ENCODE results near the gene CD274. TPM values are rescaled to one million over a fixed set of nuclear protein-coding genes. Genes with fewer than 3 reads are reported as not detected.

CD274 gene
- total and polyA plus RNA-seq, 10 of the 15 experiments (the other 5 are each of a cell fraction or from before 2014, with no cell fraction given): 9.4 to 128 (median 24.6) TPM

DNA sequence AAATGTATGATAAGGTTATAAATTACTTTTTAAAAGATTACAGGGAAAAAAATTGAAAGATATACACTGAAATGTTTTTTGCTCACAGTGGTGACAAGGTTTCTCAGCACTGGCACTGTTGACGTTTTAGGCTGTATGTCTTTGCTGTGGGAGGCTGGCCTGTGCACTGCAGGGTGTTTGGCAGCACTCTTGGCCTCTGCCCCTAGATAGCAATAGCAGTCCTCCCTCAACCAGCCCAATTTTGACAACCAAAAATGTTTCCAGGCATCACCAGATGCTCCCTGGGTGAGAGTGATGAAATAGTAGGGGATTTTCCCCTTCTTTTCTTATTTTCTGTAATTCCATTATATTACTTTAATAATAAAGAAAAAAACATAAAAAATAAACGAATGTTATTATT lies 3.3 kb downstream of the CD274 start (continued):
- peak; percentile 78 for TF ChIP-seq ZNF687 (IDR thresholded peaks at IDR 0.05)
- TF ChIP-seq MEF2B (IDR thresholded peaks at IDR 0.05; ENCODE audit: partially characterized antibody, poor library complexity, severe bottlenecking): no peak
- no peak for TF ChIP-seq BCL11A (IDR thresholded peaks at IDR 0.05; ENCODE audit: low read depth, low read length)
- no peak for TF ChIP-seq JUNB (IDR thresholded peaks at IDR 0.05)
- no peak for TF ChIP-seq CBFB (IDR thresholded peaks at IDR 0.05; ENCODE audit: low read depth)
- no peak; the same call in 1 of the 2 replicates for TF ChIP-seq WRNIP1 (IDR thresholded peaks at IDR 0.05; ENCODE audit: borderline replicate concordance, low read depth, low read length)
- no peak for TF ChIP-seq POU2F2 (IDR thresholded peaks at IDR 0.05; ENCODE audit: borderline replicate concordance, low read depth, low read length)
- TF ChIP-seq TBL1XR1 (IDR thresholded peaks at IDR 0.05; ENCODE audit: low read depth, low read length): no peak
- peak; percentile 51; the same call in 1 of the 2 replicates for TF ChIP-seq POLR2A (IDR thresholded peaks at IDR 0.05; ENCODE audit: low read depth, low read length)
- TF ChIP-seq HDGF (IDR thresholded peaks at IDR 0.05): no peak
- no peak for TF ChIP-seq CBX5 (IDR thresholded peaks at IDR 0.05; ENCODE audit: low read depth)
- TF ChIP-seq, protein P1, sequence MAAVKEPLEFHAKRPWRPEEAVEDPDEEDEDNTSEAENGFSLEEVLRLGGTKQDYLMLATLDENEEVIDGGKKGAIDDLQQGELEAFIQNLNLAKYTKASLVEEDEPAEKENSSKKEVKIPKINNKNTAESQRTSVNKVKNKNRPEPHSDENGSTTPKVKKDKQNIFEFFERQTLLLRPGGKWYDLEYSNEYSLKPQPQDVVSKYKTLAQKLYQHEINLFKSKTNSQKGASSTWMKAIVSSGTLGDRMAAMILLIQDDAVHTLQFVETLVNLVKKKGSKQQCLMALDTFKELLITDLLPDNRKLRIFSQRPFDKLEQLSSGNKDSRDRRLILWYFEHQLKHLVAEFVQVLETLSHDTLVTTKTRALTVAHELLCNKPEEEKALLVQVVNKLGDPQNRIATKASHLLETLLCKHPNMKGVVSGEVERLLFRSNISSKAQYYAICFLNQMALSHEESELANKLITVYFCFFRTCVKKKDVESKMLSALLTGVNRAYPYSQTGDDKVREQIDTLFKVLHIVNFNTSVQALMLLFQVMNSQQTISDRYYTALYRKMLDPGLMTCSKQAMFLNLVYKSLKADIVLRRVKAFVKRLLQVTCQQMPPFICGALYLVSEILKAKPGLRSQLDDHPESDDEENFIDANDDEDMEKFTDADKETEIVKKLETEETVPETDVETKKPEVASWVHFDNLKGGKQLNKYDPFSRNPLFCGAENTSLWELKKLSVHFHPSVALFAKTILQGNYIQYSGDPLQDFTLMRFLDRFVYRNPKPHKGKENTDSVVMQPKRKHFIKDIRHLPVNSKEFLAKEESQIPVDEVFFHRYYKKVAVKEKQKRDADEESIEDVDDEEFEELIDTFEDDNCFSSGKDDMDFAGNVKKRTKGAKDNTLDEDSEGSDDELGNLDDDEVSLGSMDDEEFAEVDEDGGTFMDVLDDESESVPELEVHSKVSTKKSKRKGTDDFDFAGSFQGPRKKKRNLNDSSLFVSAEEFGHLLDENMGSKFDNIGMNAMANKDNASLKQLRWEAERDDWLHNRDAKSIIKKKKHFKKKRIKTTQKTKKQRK (IDR thresholded peaks at IDR 0.05; ENCODE audit: low read depth, low read length): no peak
- TF ChIP-seq RAD51 (IDR thresholded peaks at IDR 0.05): no peak
- TF ChIP-seq NFIC (IDR thresholded peaks at IDR 0.05; ENCODE audit: low read depth, low read length): 0 out of 2 replicates have a peak, but pooled peaks have one; percentile 7
- TF ChIP-seq YY1 (IDR thresholded peaks at IDR 0.05; ENCODE audit: low read depth, low read length): no peak
- TF ChIP-seq, protein P2, sequence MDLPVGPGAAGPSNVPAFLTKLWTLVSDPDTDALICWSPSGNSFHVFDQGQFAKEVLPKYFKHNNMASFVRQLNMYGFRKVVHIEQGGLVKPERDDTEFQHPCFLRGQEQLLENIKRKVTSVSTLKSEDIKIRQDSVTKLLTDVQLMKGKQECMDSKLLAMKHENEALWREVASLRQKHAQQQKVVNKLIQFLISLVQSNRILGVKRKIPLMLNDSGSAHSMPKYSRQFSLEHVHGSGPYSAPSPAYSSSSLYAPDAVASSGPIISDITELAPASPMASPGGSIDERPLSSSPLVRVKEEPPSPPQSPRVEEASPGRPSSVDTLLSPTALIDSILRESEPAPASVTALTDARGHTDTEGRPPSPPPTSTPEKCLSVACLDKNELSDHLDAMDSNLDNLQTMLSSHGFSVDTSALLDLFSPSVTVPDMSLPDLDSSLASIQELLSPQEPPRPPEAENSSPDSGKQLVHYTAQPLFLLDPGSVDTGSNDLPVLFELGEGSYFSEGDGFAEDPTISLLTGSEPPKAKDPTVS (IDR thresholded peaks at IDR 0.05; ENCODE audit: low read depth, low read length): no peak
- TF ChIP-seq RBBP5 (conservative IDR thresholded peaks at IDR 0.05): no peak
- TF ChIP-seq BMI1 (IDR thresholded peaks at IDR 0.05; ENCODE audit: borderline replicate concordance): no peak

Measured in GM12878 (cell line).